ENCODE measurements around the gene RPS3. TPM values are rescaled to one million over a fixed set of nuclear protein-coding genes. Genes with fewer than 3 reads are reported as not detected.

RPS3 gene
- polyA plus RNA-seq, 2 of the 4 experiments (the other 2 are of a cell fraction) = 3,468 to 3,544 TPM

DNA sequence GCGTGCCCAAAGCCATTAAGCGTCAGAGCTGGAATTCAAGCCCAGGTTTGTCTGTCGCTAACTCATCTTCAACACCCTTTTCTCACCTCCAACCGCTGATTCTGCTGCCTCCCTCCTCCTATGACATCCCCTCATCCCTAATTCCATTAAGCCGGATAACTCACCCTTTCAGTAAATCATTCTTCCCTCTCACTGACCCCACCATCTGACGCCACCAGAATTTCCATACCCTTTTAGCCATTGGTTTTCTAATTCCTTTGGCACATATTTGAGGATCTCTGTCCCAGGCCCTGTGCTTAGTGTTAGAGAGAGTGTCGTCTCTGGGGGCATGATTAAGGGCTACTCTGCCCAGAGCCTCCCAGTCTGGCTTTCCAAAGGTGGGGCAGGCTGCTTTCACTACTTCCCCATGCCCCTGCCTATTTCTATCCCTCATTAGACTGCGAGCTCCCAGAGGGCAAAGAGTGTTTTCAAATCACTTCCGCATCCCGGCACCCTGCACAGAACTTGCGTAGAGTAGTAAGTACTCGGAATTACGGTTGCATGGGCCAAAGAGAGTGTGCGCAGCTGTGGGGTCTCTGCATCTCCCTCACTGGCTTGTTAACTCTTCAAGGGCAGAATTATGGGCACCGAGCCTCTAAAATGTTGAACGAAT is 29.8 kb downstream of the RPS3 start:
- FAIRE-seq (no peak), ATAC-seq (no peak), DNase-seq (ENCODE audit: low read depth in 1 of 2, low spot score in 1 of 2) (no peak)
- CTCF ChIA-PET = interaction anchor here (0.8 to 16.5 kb wide), 12 partner anchors 10 to 103 kb away, joined by 3 to 231 read pairs (median 6); partner anchors contain the start of gene RPS3
- Histone ChIP-seq H3K27ac (peak overlapping the region in 1 of 2 experiments; percentile 93; a peak in 4 of 6 replicates), H3K4me3 (no peak overlapping the region), H3K4me1 (peaks cover 12% of the 10 kb centered on the region; the same call in 1 of the 3 replicates), H3K4me2 (no peak overlapping the region), H3K9me3 (peaks cover 6% of the 10 kb centered on the region; the same call in 2 of the 3 replicates)
- WGBS (ENCODE audit: missing lambda C conversion rate) = 97% methylated on average over 16 of the region's 16 CpGs
- TF ChIP-seq MAFK (IDR thresholded peaks at IDR 0.05; ENCODE audit: partially characterized antibody) (no peak), ZSCAN20 (CRISPR knock-in tag; IDR thresholded peaks at IDR 0.05) (no peak), MYC (IDR thresholded peaks at IDR 0.05; ENCODE audit: borderline replicate concordance, low read length) (no peak), NR3C1 (IDR thresholded peaks at IDR 0.05) (no peak), KDM5A (IDR thresholded peaks at IDR 0.05) (no peak)
- TF ChIP-seq, protein P1, sequence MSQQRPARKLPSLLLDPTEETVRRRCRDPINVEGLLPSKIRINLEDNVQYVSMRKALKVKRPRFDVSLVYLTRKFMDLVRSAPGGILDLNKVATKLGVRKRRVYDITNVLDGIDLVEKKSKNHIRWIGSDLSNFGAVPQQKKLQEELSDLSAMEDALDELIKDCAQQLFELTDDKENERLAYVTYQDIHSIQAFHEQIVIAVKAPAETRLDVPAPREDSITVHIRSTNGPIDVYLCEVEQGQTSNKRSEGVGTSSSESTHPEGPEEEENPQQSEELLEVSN (IDR thresholded peaks at IDR 0.05; ENCODE audit: borderline replicate concordance, low read depth) = no peak
- POLR2A ChIA-PET = no interaction called here

DNA sequence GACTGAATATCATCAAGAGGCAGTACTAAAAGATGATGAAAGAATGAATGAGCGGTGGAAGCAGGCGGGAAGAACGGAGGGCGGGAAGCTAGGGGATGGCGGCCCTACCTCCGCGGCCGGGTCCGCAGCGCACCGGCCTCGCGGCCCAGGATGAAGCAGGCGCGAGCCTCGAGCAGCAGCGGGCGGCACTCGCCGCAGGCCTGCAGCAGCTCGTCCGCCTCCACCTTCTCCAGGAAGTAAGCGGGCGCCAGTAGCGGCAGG is 30.3 kb downstream of the RPS3 start:
- ATAC-seq (no peak), FAIRE-seq (no peak), DNase-seq (ENCODE audit: low read depth in 1 of 2, low spot score in 1 of 2) (no peak)
- WGBS (ENCODE audit: missing lambda C conversion rate) = 92% methylated on average over 25 of the region's 25 CpGs
- ChIA-PET POLR2A (interaction anchor here (1.0 kb wide), 1 partner anchor 11 kb away, joined by 3 read pairs; no protein-coding TSS in a partner anchor), CTCF (interaction anchor here (0.8 to 16.5 kb wide), 11 partner anchors 9 to 103 kb away, joined by 3 to 231 read pairs (median 7); partner anchors contain the start of gene RPS3)
- Histone ChIP-seq H3K9me3 (peaks cover 6% of the 10 kb centered on the region; the same call in 2 of the 3 replicates), H3K4me1 (peaks cover 8% of the 10 kb centered on the region; the same call in 1 of the 3 replicates), H3K4me3 (peak overlapping the region; percentile 45), H3K4me2 (peak overlapping the region; percentile 81), H3K27ac (peak overlapping the region; percentile 65 to 93)
- TF ChIP-seq MYC (IDR thresholded peaks at IDR 0.05; ENCODE audit: borderline replicate concordance, low read length) (no peak), HOXB5 (CRISPR knock-in tag; IDR thresholded peaks at IDR 0.05) (no peak)

DNA sequence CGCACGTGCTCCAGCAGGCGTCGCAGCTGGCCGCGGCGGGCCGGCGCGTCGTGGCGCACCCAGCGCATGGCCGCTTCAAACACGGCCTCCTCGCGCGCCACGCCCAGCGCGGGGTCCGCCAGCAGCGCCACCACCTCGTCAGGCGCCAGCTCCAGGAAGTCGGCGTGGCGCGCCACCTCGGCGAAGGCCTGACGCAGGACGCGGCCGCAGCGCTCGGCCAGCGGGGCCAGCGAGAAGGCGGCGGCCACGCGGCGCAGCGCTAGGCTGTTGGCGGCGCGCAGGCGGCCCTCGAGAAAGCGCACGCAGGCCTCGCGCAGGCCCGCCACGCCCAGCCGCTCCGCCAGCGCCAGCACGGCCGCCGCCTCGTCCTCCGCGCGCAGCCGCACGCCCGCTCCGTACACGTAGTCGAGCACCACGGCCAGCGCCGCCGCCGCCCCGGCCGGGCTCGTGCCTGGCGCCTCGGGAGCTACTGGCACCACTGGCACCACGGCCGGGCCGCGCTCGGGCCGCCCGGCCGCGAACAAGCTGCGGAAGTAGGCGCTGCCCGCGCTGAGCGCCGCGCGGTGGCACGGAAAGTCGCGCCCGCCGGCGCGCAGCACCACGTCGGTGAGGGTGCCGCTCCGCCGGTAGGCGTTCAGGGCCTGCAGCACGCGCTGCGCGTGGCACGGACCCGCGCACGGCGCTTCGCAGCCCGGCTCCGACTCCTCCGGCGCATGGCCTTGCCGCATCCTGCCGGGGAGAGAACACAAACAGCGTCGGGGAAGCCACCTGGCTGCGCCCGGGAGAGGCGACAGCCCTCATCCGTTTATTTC is 30.8 kb downstream of the RPS3 start:
- ChIA-PET POLR2A (interaction anchor here (0.6 to 1.0 kb wide), 4 partner anchors 9 to 143 kb away, joined by 3 to 4 read pairs (median 3); no protein-coding TSS in a partner anchor), CTCF (interaction anchor here (0.8 to 16.5 kb wide), 12 partner anchors 9 to 102 kb away, joined by 3 to 231 read pairs (median 7); partner anchors contain the start of gene RPS3)
- DNase-seq (ENCODE audit: low read depth in 1 of 2, low spot score in 1 of 2) (peak; percentile 57 to 76), FAIRE-seq (no peak), ATAC-seq (peak; percentile 64 to 73)
- H3K4me1 ChIP-seq = peaks cover 8% of the 10 kb centered on the region; the same call in 1 of the 3 replicates
- 33% methylated on average over 24 of the region's 134 CpGs for WGBS (ENCODE audit: missing lambda C conversion rate)
- peaks cover 6% of the 10 kb centered on the region; the same call in 2 of the 3 replicates for H3K9me3 ChIP-seq
- peak overlapping the region; percentile 45 for H3K4me3 ChIP-seq
- peak overlapping the region; percentile 81 for H3K4me2 ChIP-seq
- H3K27ac ChIP-seq = peak overlapping the region; percentile 65 to 93
- TF ChIP-seq KDM1A (IDR thresholded peaks at IDR 0.05; ENCODE audit: low read depth) = no peak
- TF ChIP-seq, protein P2, sequence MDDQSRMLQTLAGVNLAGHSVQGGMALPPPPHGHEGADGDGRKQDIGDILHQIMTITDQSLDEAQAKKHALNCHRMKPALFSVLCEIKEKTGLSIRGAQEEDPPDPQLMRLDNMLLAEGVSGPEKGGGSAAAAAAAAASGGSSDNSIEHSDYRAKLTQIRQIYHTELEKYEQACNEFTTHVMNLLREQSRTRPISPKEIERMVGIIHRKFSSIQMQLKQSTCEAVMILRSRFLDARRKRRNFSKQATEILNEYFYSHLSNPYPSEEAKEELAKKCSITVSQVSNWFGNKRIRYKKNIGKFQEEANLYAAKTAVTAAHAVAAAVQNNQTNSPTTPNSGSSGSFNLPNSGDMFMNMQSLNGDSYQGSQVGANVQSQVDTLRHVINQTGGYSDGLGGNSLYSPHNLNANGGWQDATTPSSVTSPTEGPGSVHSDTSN (IDR thresholded peaks at IDR 0.05) = no peak
- peak; percentile 71 for TF ChIP-seq HOXB13 (CRISPR knock-in tag; IDR thresholded peaks at IDR 0.05; ENCODE audit: low read depth)
- TF ChIP-seq EP300 (IDR thresholded peaks at IDR 0.05) = no peak
- TF ChIP-seq ESRRA (IDR thresholded peaks at IDR 0.05; ENCODE audit: borderline replicate concordance, low read length) = no peak
- TF ChIP-seq, protein P3, sequence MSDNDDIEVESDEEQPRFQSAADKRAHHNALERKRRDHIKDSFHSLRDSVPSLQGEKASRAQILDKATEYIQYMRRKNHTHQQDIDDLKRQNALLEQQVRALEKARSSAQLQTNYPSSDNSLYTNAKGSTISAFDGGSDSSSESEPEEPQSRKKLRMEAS (IDR thresholded peaks at IDR 0.05) = peak; percentile 87
- no peak for TF ChIP-seq RAD21 (conservative IDR thresholded peaks at IDR 0.05 in 1 of 2, IDR thresholded peaks at IDR 0.05 in 1 of 2)
- no peak for TF ChIP-seq RARB (CRISPR knock-in tag; IDR thresholded peaks at IDR 0.05)
- TF ChIP-seq HOXB5 (CRISPR knock-in tag; IDR thresholded peaks at IDR 0.05) = peak; percentile 72; the same call in 1 of the 2 replicates
- peak; percentile 31; the same call in 1 of the 2 replicates for TF ChIP-seq POLR2A (IDR thresholded peaks at IDR 0.05; ENCODE audit: low read length)
- TF ChIP-seq RFX5 (IDR thresholded peaks at IDR 0.05) = no peak
- TF ChIP-seq JUN (IDR thresholded peaks at IDR 0.05) = peak in 1 of 2 experiments; percentile 43; a peak in 1 of 5 replicates
- TF ChIP-seq, protein P4, sequence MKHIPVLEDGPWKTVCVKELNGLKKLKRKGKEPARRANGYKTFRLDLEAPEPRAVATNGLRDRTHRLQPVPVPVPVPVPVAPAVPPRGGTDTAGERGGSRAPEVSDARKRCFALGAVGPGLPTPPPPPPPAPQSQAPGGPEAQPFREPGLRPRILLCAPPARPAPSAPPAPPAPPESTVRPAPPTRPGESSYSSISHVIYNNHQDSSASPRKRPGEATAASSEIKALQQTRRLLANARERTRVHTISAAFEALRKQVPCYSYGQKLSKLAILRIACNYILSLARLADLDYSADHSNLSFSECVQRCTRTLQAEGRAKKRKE (CRISPR knock-in tag; IDR thresholded peaks at IDR 0.05; ENCODE audit: low read depth) = 0 out of 2 replicates have a peak, but pooled peaks have one; percentile 57
- TF ChIP-seq MYC (IDR thresholded peaks at IDR 0.05; ENCODE audit: borderline replicate concordance, low read length) = no peak
- peak; percentile 83; the same call in 1 of the 2 replicates for TF ChIP-seq TP53 (CRISPR knock-in tag; IDR thresholded peaks at IDR 0.05)
- no peak for TF ChIP-seq HOXA7 (CRISPR knock-in tag; IDR thresholded peaks at IDR 0.05)
- no peak for TF ChIP-seq CHD4 (IDR thresholded peaks at IDR 0.05; ENCODE audit: borderline replicate concordance)
- TF ChIP-seq, protein P1 (IDR thresholded peaks at IDR 0.05; ENCODE audit: borderline replicate concordance, low read depth) = peak; percentile 91
- peak; percentile 59; the same call in 1 of the 2 replicates for TF ChIP-seq EHF (CRISPR knock-in tag; IDR thresholded peaks at IDR 0.05)
- peak; percentile 25; the same call in 1 of the 2 replicates for TF ChIP-seq ZNF302 (CRISPR knock-in tag; IDR thresholded peaks at IDR 0.05)
- TF ChIP-seq NPAS2 (CRISPR knock-in tag; IDR thresholded peaks at IDR 0.05; ENCODE audit: borderline replicate concordance) = peak; percentile 63
- no peak for TF ChIP-seq ZSCAN20 (CRISPR knock-in tag; IDR thresholded peaks at IDR 0.05)
- TF ChIP-seq, protein P5, sequence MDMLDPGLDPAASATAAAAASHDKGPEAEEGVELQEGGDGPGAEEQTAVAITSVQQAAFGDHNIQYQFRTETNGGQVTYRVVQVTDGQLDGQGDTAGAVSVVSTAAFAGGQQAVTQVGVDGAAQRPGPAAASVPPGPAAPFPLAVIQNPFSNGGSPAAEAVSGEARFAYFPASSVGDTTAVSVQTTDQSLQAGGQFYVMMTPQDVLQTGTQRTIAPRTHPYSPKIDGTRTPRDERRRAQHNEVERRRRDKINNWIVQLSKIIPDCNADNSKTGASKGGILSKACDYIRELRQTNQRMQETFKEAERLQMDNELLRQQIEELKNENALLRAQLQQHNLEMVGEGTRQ (IDR thresholded peaks at IDR 0.05) = no peak

All from A549 (cell line).